A673 (cell line): ENCODE results near the gene RYR1. TPM values are rescaled to one million over a fixed set of nuclear protein-coding genes. Genes with fewer than 3 reads are reported as not detected.

ENCODE experiments used
- BruUV-seq: library from RNA; stranded (reverse); fragments of 400-500 nt; replicated peaks from 2 replicates; lab custom pipeline; 2021; lab: Mats Ljungman, UMichigan
- CTCF ChIA-PET: fragments of 300-600 bp; sonication (Branson Sonifier 250); formaldehyde crosslinking; loops from one replicate; lab custom pipeline; 2022; ENCODE audit warnings: antibody characterized with exemption; lab: Charles Lee
- POLR2A ChIA-PET: fragments of 300-600 bp; sonication (Branson Sonifier 250); formaldehyde crosslinking; loops from one replicate; lab custom pipeline; 2022; ENCODE audit warnings: antibody characterized with exemption; ENCODE audit not compliant: low non-redundant PET; lab: Charles Lee
- DNase-seq: peaks from one replicate; pipeline ENCODE4 v3.0.0-alpha.2; 2015; ENCODE audit warnings: low spot score
- H3K27ac ChIP-seq: fragments of 200-600 bp; sonication (generic); 2 replicates; pipeline ENCODE4 v1.5.1; 2016; ENCODE audit warnings: mixed run types, low read depth, mild to moderate bottlenecking, mixed read lengths, antibody characterized with exemption, low read length; ENCODE audit not compliant: poor library complexity, severe bottlenecking
- H3K27me3 ChIP-seq: fragments of 200-600 bp; sonication (generic); replicated peaks from 2 replicates; pipeline ENCODE4 v1.6.1; 2017; ENCODE audit warnings: mixed run types, low read depth, mild to moderate bottlenecking, mixed read lengths, antibody characterized with exemption, low read length; ENCODE audit not compliant: insufficient read depth, poor library complexity
- H3K36me3 ChIP-seq: fragments of 200-600 bp; sonication (generic); 2 replicates; pipeline ENCODE4 v1.6.1; 2016; ENCODE audit warnings: mixed run types, mild to moderate bottlenecking, mixed read lengths, antibody characterized with exemption, low read length; ENCODE audit not compliant: insufficient read depth, poor library complexity, severe bottlenecking
- H3K4me1 ChIP-seq: fragments of 200-600 bp; sonication (generic); 2 replicates; pipeline ENCODE4 v1.6.1; 2017; ENCODE audit warnings: mixed run types, mild to moderate bottlenecking, mixed read lengths, antibody characterized with exemption, low read length; ENCODE audit not compliant: insufficient read depth, poor library complexity, severe bottlenecking
- H3K4me3 ChIP-seq: fragments of 200-600 bp; sonication (generic); 2 replicates; pipeline ENCODE4 v1.5.1; 2016; ENCODE audit warnings: low read depth, mixed run types, mild to moderate bottlenecking, mixed read lengths, low read length; ENCODE audit not compliant: poor library complexity, severe bottlenecking
- H3K9me3 ChIP-seq: fragments of 200-600 bp; sonication (generic); 2 replicates; pipeline ENCODE4 v1.6.1; 2016; ENCODE audit warnings: mixed run types, low read depth, mild to moderate bottlenecking, mixed read lengths, antibody characterized with exemption, low read length; ENCODE audit not compliant: poor library complexity, severe bottlenecking
- EZH2 ChIP-seq: fragments of 200-600 bp; sonication (generic); IDR thresholded peaks from 2 replicates; pipeline ENCODE4 v1.6.1; 2017; ENCODE audit warnings: borderline replicate concordance, low read depth, mild to moderate bottlenecking, mixed read lengths, antibody characterized with exemption, low read length; ENCODE audit not compliant: poor library complexity, severe bottlenecking
- intact Hi-C: fragments of 100-400 bp; cut with micrococcal nuclease; formaldehyde crosslinking; loops from one replicate; pipeline ENCODE4 v1.10.0; 2022; ENCODE audit not compliant: unreplicated experiment
- total RNA-seq: library from RNA; stranded (reverse); gene quantifications from 2 replicates; pipeline ENCODE4 v1.2.3, GENCODE V29; 2021
- TF ChIP-seq, protein P1 (sequence below): fragments of 300-800, 200-600 bp; sonication (generic); conservative IDR thresholded peaks from 2 replicates; pipeline ENCODE4 v1.5.1; 2017; ENCODE audit warnings: low read depth, mild to moderate bottlenecking, antibody characterized with exemption, low read length, moderate library complexity, mixed read lengths

RYR1 gene
- total RNA-seq, 1 experiment from 2014 or later = 0.28 TPM

DNA sequence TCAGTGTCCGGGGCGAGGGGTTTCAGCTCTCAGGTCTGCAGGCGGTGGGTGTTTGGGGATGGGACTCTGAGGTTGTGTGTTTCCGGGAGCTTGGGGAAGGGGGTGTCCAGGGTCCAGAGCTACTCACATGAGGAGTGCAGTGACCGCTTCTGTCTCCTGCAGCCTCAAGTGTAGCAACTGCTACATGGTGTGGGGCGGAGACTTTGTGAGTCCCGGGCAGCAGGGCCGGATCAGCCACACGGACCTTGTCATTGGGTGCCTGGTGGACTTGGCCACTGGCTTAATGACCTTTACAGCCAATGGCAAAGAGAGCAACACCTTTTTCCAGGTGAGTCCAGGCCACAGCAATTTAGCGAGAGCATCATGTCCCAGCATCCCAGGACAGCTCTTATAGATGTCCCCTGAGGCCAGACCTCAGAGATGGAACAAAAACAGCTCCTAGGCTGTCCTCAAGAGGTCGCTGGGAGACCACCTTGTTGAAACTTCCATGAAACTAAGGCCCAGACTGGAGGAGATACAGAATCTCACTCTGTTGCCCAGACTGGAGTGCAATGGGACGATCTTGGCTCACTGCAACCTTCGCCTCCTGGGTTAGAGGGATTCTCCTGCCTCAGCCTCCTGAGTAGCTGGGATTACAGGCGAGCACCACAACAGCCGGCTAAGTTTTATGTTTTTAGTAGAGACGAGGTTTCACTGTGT, 44.9 kb downstream of the RYR1 start:
- ChIA-PET POLR2A (no interaction called here), CTCF (interaction anchor here (1.0 kb wide), 1 partner anchor 76 kb away, joined by 3 read pairs; the partner anchor contains the start of gene FAM98C)
- Histone ChIP-seq H3K36me3 (no peaks in the 10 kb centered on the region), H3K9me3 (no peaks in the 10 kb centered on the region), H3K4me1 (peaks cover 5% of the 10 kb centered on the region), H3K27me3 (no peaks in the 10 kb centered on the region), H3K4me3 (no peak overlapping the region), H3K27ac (no peak overlapping the region)
- TF ChIP-seq EZH2 = no peak
- TF ChIP-seq, protein P1, sequence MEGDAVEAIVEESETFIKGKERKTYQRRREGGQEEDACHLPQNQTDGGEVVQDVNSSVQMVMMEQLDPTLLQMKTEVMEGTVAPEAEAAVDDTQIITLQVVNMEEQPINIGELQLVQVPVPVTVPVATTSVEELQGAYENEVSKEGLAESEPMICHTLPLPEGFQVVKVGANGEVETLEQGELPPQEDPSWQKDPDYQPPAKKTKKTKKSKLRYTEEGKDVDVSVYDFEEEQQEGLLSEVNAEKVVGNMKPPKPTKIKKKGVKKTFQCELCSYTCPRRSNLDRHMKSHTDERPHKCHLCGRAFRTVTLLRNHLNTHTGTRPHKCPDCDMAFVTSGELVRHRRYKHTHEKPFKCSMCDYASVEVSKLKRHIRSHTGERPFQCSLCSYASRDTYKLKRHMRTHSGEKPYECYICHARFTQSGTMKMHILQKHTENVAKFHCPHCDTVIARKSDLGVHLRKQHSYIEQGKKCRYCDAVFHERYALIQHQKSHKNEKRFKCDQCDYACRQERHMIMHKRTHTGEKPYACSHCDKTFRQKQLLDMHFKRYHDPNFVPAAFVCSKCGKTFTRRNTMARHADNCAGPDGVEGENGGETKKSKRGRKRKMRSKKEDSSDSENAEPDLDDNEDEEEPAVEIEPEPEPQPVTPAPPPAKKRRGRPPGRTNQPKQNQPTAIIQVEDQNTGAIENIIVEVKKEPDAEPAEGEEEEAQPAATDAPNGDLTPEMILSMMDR = peak; percentile 55
- intact Hi-C loops = no loop called here
- DNase-seq = peak; percentile 52
- BruUV-seq = no TSS peak

DNA sequence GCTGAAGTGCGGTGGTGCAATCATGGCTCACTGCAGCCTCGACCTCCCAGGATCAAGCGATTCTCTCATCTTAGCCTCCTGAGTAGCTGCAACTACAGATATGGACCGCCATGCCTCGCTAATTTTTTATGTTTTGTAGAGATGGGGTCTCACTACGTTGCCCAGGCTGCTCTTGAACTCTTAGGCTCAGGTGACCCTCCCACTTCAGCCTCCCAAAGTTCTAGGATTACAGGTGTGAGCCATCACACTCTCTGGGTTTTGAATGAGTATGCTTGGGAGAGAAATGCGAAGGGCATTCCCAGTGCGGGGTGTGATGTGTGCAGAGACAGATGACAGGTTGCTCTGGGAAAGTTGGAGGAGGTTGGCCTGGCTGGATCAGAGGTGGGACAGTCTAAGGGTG, 49.0 kb downstream of the RYR1 start:
- Histone ChIP-seq H3K4me3 (no peak overlapping the region), H3K36me3 (no peaks in the 10 kb centered on the region), H3K4me1 (peaks cover 3% of the 10 kb centered on the region), H3K27me3 (no peaks in the 10 kb centered on the region), H3K27ac (no peak overlapping the region), H3K9me3 (no peaks in the 10 kb centered on the region)
- DNase-seq = no peak
- TF ChIP-seq, protein P1 = no peak
- no peak for TF ChIP-seq EZH2
- intact Hi-C loops = no loop called here
- CTCF ChIA-PET = no interaction called here
- BruUV-seq = no TSS peak
- POLR2A ChIA-PET = no interaction called here

DNA sequence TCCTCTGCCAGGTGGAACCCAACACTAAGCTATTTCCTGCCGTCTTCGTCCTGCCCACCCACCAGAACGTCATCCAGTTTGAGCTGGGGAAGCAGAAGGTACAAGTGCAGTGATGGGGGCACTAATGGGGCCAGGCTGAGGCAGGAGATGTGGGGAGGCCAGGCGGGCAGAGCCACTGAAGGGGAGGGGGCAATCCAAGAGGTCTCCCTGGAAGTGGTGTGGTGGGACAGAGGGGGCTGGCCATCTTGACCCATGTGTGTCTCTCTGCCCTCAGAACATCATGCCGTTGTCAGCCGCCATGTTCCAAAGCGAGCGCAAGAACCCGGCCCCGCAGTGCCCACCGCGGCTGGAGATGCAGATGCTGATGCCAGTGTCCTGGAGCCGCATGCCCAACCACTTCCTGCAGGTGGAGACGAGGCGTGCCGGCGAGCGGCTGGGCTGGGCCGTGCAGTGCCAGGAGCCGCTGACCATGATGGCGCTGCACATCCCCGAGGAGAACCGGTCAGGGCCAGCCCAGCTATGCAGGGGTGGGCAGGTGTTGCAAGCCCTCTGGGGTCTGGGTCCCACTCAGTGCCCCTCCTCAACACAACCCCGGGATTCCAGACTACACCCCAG, 49.6 kb downstream of the RYR1 start:
- Histone ChIP-seq H3K36me3 (no peaks in the 10 kb centered on the region), H3K27ac (no peak overlapping the region), H3K27me3 (no peaks in the 10 kb centered on the region), H3K9me3 (no peaks in the 10 kb centered on the region), H3K4me1 (no peaks in the 10 kb centered on the region), H3K4me3 (no peak overlapping the region)
- TF ChIP-seq, protein P1 = no peak
- TF ChIP-seq EZH2 = no peak
- no peak for DNase-seq
- CTCF ChIA-PET = interaction anchor here (0.6 kb wide), 1 partner anchor 13 kb away, joined by 4 read pairs; no protein-coding TSS in a partner anchor
- intact Hi-C loops = no loop called here
- no TSS peak for BruUV-seq
- POLR2A ChIA-PET = no interaction called here
